GM21717 (cell line): ENCODE results near the gene CRX.
"Not testable (repeated sequence)": the region's sequence is repeated elsewhere in the genome, so short reads cannot be mapped to it uniquely, and the experiment has no call there.

Experiments used
- ATAC-seq: cut with Tn5 transposase; IDR thresholded peaks from one replicate; pipeline ENCODE4 v1.9.1; 2021; ENCODE audit warnings: mild to moderate bottlenecking, moderate library complexity; ENCODE audit not compliant: unreplicated experiment

The CRX gene

DNA sequence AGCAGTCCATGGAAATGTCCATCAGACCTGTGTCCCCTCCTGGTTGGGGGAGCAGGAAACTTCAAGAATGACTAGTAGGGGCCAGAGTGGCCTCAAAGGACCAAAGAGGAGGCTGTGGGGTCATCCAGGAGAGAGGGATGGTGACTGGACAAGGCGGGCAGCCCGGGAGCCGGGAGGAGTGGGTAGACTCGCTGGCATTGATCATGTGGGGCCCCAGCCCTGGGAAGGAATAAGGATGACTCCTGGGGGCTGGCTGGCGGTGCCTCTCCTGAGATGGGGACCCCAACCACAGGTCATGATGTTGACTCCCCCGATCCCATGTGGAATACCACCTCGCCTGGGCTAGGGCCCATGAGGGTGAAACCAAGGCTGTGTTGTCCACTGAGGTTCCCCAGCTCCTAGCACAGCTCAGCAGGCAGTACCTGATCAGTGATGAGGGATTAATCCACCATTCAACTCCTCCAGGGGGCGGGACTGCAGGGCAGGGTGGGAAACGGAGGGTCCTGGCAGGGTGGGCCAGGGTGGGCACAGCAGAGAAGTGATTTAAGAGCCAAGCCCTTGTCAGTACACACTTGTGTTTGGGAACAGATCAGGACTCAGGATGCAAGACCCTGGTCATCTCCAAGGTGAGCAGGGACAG is 37.0 kb downstream of the CRX start, which contains the start of gene TPRX2:
Gene TPRX2 (plus strand): TSS at position 590 of the 640 bp plus-strand sequence. CDS start 12 bp downstream, at position 602.
- not testable (repeated sequence) for ATAC-seq

DNA sequence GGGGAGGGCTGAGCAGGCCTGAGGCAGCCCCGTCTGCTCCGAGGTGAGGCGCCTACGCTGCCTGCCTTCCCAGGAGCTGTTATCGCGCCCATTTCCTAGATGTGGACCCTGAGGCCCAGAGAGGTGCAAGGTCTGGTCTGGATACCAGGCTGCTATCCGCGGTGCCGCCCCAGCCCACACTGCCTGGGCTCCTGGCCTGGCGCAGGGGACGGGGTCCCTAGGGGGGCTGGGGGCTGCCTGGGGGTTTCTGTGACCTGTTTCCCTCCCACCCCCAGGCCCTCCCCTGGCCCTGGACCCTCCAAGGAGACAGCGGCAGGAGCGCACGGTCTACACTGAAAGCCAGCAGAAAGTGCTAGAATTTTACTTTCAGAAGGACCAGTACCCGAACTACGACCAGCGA is 38.1 kb downstream of the CRX start:
- not testable (repeated sequence) for ATAC-seq

DNA sequence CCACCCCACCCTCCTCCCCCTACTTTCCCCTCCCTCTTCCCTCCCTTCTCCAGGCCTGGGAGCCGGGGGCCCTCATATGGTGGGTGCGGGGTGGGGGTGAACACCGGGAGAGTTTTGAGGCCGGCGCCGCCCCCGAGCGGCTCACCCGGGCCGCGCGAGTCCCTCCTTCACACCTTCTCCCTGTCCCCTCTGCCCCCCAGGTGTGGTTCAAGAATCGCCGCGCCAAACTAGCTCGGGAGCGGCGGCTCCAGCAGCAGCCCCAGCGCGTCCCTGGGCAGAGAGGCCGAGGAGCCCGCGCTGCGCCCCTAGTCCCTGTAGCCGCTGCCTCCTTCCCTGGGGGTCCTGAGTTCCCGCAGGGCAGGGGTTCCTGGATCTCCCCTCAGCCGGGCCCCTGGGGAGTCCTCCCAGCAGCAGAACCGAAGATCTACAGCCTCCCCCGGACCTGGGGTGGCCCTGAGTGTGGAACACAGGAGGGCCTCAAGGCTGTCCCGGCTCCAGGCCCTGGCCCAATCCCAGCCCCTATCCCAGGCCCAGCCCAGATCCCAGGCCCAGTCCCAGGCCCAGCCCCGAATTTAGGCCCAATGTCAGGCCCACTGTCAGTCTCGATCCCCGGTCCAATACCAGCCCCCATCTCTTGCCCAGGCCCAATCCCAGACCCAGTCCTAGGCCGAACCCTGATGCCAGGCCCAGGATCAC is 39.0 kb downstream of the CRX start:
- no peak for ATAC-seq

DNA sequence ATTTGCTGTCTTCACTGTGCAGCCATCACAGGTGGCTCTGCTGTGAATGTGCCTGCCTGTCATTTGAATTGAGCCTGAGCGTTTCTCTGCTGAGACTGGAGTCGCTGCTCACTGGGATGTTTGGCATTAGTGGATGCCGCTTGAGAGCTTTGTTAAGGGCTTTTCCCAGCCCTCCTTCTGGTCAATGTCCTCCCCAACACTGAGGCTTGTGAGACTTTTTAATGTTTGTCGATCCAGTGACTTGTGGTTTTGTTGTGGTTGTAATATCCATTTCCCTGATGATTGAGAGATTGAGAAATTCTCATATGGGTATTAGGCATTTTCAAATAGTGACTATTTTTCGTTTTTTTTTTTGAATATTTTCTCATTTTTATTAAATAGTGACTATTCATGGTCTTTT is 39.9 kb downstream of the CRX start:
- no peak for ATAC-seq

DNA sequence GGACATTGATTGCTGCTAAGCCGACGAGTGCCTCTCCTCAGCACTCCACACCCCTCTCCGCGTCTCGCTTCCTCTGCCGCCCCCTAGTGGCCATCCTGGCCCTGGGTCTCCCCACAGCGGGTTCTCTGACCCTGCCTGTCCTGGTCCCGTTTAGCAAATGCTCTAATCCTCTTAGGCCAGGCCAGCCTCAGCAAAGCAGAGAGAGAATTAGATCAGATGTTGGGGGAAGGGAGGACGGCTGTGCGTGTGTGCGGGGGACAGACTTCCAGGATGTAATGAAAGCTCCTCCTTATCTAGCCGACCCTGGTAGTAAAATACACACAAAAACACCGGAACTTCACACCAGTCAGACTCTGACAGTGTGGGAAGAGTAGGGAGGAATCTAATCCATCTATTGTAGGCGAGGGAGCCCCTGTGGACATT is 41.8 kb downstream of the CRX start:
- ATAC-seq, result no peak

DNA sequence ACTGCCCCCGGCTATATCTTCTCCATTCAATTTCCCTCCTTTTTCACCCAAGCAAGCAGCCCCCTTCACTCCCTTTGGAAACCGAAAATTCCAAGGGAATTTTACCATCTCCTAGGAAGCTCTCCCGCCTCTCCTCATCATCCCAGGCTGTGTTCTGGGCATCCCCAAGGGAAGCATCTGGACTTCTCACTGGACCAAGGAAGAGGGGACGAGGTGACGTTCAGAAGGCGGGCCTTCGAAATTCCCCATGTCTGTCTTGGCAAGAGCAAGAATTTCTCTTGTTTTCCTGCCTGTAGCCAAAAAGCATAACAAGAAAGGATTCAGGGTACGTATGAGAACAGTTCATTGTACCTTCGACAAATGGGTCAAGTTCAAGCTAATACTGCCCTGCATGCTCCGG is 43.4 kb downstream of the CRX start:
- no peak for ATAC-seq

DNA sequence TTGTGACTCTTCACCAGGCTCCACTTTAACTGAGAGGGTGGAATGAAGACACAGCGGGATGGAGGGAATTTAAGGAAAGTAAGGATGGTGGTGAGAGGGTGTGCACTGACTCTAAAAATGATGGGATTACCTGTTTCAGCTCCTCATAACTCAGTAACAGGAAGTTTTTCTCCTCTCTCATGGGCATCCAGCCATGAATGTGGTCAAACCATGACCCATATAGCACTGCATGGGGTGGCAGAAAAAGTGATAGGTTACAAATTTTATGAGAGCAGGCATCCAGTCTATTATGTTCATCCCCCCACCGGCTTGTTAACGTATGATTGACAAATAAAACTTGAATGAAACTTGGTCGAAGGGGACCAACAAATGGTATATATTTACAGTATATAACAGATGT is 57.2 kb downstream of the CRX start:
- no peak for ATAC-seq

DNA sequence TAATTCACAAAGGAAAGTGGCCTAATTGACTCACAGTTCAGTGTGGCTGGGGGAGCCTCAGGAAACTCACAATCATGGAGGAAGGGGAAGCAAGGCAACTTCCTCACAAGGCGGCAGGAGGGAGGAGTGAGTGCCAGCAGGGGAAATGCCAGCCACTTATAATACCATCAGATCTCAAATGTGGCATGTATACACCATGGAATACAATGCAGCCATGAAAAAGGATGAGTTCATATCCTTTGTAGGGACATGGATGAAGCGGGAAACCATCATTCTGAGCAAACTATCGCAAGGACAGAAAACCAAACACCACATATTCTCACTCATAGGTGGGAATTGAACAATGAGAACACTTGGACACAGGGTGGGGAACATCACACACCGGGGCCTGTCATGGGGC is 57.6 kb downstream of the CRX start:
- not testable (repeated sequence) for ATAC-seq

DNA sequence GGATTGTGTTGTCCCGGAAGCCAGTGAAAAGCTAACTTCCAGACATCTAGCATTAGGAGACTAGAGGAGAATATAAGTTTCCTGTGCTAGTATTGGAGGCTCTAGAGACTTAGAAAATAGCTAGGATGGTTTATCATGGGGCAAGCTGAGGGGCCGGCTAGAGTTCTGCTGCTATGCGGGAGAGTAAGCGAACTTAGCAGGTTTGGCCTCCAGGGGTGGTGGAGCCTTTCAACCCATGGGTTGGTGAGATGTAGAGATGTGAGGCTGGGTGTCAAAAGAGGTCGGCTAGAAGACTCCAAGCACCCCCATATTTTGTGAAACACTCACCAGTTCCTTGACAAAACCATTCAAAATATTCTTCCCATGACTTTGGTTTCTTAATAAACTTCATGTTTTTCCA is 60.0 kb downstream of the CRX start:
- ATAC-seq, result no peak

DNA sequence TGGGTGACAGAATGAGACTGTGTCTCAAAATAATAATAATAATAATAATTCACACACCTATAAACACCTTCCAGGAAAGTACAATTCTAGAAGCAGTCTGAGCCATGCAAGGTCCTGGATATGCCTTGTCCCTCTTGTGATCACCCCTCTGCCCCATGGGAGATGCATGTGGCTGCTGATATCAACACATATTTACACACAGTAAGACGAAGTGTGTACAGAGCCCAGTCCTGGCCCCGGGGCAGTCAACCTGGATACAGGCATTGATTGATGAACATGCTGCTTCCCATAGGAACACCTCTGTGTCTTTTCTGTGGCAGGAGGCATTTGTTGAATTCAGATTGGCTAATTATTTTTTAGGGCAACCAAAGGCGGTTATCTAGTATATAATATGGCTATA is 61.2 kb downstream of the CRX start:
- ATAC-seq, result no peak

DNA sequence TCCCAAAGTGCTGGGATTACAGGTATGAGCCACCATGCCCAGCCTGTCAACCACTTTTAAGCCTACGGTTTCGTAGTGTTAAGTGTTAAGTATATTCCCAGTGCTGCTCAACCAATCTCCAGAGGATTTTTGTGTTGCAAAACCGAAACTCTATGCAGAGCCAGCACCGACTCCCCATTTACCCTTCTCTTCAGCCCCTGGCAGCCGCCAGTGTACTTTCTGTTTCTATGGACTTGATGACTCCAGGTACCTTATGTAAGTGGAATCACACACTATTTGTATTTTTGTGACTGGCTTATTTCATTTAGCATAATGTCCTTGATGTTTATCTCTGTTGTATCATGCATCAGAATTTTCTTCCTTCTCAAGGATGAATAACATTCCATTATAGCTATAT is 63.3 kb downstream of the CRX start:
- ATAC-seq, result no peak

DNA sequence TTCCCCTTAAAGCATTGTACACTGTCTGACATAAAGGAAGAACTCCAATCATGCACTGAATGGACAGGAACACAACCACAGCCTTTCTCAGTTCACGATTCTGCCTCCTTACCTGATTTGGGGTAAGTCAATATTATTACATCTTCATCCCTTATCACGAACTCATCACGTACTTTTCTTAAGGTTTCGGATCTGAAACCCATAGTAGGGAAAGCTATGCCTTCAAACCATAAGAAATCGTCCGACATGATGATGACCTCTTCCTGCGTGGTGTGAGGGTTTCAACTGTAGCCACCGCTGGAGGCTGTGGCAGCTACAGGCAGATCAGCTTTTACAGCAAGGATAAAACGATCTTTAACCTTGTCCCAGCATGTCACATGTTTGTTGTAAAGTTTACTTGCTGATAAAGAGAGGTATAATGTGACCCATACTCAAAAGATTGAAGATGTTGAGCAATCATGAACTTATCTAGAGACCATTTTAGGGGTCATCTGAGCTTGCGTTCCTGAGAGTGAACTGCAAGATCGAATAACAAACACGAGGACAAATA is 64.3 kb downstream of the CRX start, which contains the start of gene SULT2A1:
Gene SULT2A1 (minus strand): TSS at position 306 of the 550 bp plus-strand sequence. CDS start 58 bp downstream, at position 248.
- ATAC-seq, result no peak

DNA sequence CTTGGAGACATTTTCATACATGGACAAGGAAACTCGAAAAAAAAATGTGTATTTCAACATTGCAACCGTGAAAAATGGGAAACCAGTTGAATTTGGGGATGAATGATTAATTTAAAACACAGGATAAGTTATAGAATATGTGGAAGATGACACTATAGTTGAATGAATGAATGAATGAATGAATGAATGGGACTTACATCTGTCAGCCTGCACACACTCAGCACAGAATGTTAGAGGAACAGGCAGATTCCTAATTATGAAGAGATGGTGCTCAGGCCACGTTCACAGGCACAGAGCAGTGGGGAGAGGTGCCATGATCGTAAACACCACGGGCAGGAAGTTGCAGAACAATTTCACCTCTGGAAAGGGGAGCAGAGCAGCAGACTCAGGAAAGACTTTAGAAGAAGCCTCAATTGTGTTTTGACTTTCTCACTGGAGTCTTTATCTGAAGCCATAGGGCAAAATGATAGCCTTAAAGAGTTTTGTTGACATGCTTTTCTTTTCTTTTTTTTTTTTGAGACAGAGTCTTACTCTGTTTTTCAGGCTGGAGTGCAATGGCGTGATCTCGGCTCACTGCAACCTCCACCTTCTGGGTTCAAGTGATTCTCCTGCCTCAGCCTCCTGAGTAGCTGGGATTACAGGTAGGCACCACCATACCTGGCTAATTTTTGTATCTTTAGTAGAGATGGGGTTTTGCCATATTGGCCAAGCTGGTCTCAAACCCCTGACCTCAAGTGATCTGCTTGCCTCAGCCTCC is 69.3 kb downstream of the CRX start:
- no peak for ATAC-seq

DNA sequence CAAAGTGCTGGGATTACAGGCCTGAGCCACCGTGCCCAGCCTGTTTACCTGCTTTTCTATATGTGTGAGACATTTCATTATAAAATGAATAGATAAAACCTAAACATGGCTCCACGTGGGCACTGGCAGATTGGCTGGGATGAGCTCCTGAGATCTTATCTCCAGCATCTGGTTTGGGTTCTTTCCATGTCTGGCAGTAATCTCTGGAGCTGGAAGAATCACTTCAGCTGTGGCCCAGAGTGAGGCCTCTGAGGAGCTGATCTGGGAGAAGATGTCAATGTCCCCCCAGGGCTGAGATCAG is 69.8 kb downstream of the CRX start:
- ATAC-seq, result no peak

DNA sequence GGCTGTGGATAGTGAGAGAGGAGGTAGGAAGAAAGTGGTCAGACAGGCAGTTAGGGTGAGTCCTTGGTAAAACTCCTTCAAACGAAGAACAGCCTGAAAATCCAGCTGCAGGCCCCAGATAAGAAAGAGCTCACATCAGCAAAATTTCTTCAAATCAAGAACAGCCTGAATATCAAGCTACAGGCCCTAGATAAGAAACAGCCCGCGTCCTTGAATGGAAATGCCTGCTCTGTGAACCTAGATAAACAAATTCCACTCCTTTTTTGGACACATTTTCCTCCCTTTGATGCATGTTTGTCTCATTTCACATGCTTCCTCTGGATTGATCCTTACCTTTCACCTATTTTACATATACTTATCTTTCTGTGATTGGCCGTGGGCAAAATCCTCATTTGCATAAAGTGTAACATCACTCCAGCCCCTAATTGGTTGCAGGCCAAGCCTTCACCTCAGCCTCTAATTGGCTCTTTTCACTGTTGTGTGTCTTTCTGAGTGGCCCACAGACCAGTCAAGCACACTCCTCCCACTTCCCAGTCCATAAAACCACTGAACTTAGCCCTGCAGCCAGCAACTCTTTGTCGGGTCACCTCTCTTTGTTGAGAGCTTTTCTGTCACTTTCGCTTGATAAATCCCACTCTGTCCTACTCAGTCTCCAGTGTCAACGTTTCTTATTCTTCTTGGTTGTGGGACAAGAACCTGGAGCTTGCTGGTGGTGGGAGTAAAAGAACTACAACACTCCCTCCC is 70.4 kb downstream of the CRX start:
- ATAC-seq, result no peak
